HCT116 (cell line): ENCODE measurements around the gene WNT3A. TPM values are rescaled to one million over a fixed set of nuclear protein-coding genes. Genes with fewer than 3 reads are reported as not detected.

Experiments
- ATAC-seq: fragments of 200-7000 bp; cut with Tn5 transposase; 2 replicates; pipeline ENCODE4 v1.9.1; 2020; ENCODE audit warnings: mild to moderate bottlenecking, moderate library complexity
- BruUV-seq: library from RNA; stranded (reverse); fragments of 400-500 nt; replicated peaks from 2 replicates; lab custom pipeline; 2021; lab: Mats Ljungman, UMichigan
- CTCF ChIA-PET: fragments of 300-600 bp; sonication (Branson Sonifier 250); formaldehyde crosslinking; loops from one replicate; lab custom pipeline; 2021; ENCODE audit warnings: antibody characterized with exemption; lab: Charles Lee
- POLR2A ChIA-PET: fragments of 300-600, 350-600 bp; sonication (Branson Sonifier 250); formaldehyde crosslinking; loops from one replicate; lab custom pipeline; 2021; ENCODE audit warnings: antibody characterized with exemption; lab: Charles Lee
- RAD21 ChIA-PET, 2 experiments: fragments of 300-600 bp; sonication (Branson Sonifier 250); formaldehyde crosslinking; loops; one replicate each; lab custom pipeline; 2023; ENCODE audit warnings: low total read pairs in 2 of 2; ENCODE audit not compliant: uncharacterized antibody in 2 of 2, unreplicated experiment in 2 of 2, low non-redundant PET in 1 of 2; lab: Charles Lee
- DNase-seq: peaks from one replicate; pipeline ENCODE4 v3.0.0-alpha.2; 2010; ENCODE audit warnings: low read depth, low spot score
- H2AFZ ChIP-seq: fragments of 200-600 bp; shearing (Covaris generic), sonication (generic); 2 replicates; pipeline ENCODE4 v1.6.1; 2017; ENCODE audit warnings: low read depth, mixed run types, mixed read lengths, antibody characterized with exemption, low read length; ENCODE audit not compliant: poor library complexity, severe bottlenecking
- H3K27ac ChIP-seq: 2 replicates; pipeline ENCODE4 v1.5.1; 2012; ENCODE audit warnings: low read depth, low read length
- H3K27me3 ChIP-seq: fragments of 200-600 bp; sonication (generic); 2 replicates; pipeline ENCODE4 v1.6.1; 2016; ENCODE audit warnings: mixed run types, low read length, mixed read lengths; ENCODE audit not compliant: insufficient read depth
- H3K36me3 ChIP-seq, 2 experiments: fragments of 200-500 bp in 1 of 2; fragments of 200-600 bp in 1 of 2; sonication (Bioruptor generic) in 1 of 2; sonication (generic) in 1 of 2; 2 replicates each; pipeline versions ENCODE4 v1.5.1 to v1.6.1; 2014 to 2016; ENCODE audit warnings: low read length in 2 of 2, inconsistent platforms in 1 of 2, mixed read lengths in 1 of 2, mixed run types in 1 of 2; ENCODE audit not compliant: insufficient read depth in 2 of 2, control insufficient read depth in 1 of 2
- H3K4me1 ChIP-seq, 2 experiments: fragments of 200-600 bp in 1 of 2; sonication (generic) in 1 of 2; 2 replicates each; pipeline versions ENCODE4 v1.5.1 to v1.6.1; 2012 to 2017; ENCODE audit warnings: low read length in 2 of 2, inconsistent platforms in 1 of 2, mild to moderate bottlenecking in 1 of 2, mixed read lengths in 1 of 2, mixed run types in 1 of 2, moderate library complexity in 1 of 2; ENCODE audit not compliant: insufficient read depth in 2 of 2, control insufficient read depth in 1 of 2
- H3K4me2 ChIP-seq: fragments of 200-600 bp; sonication (generic); 2 replicates; pipeline ENCODE4 v1.6.1; 2017; ENCODE audit warnings: mixed run types, low read length, mixed read lengths
- H3K4me3 ChIP-seq, 2 experiments: fragments of 200-600 bp in 1 of 2; sonication (generic) in 1 of 2; replicated peaks in 1 of 2; 2 replicates each; pipeline ENCODE4 v1.5.1; 2011 to 2016; ENCODE audit warnings: low read length in 2 of 2, control low read depth in 1 of 2, low read depth in 1 of 2, mild to moderate bottlenecking in 1 of 2, mixed read lengths in 1 of 2, mixed run types in 1 of 2
- H3K79me2 ChIP-seq: fragments of 200-600 bp; sonication (generic); 2 replicates; pipeline ENCODE4 v1.6.1; 2017; ENCODE audit warnings: mild to moderate bottlenecking, mixed run types, low read length, moderate library complexity, mixed read lengths; ENCODE audit not compliant: insufficient read depth
- H3K9ac ChIP-seq: fragments of 200-600 bp; sonication (generic); 2 replicates; pipeline ENCODE4 v1.6.1; 2016; ENCODE audit warnings: low read length, mixed read lengths
- H3K9me2 ChIP-seq: fragments of 200-600 bp; sonication (generic), shearing (Covaris generic); 2 replicates; pipeline ENCODE4 v1.6.1; 2017; ENCODE audit warnings: mixed run types, mild to moderate bottlenecking, moderate library complexity; ENCODE audit not compliant: insufficient read depth
- H3K9me3 ChIP-seq, 2 experiments: fragments of 200-500 bp in 1 of 2; fragments of 200-600 bp in 1 of 2; sonication (Bioruptor generic) in 1 of 2; sonication (generic) in 1 of 2; 2 replicates each; pipeline ENCODE4 v1.6.1; 2014 to 2017; ENCODE audit warnings: low read length in 2 of 2, mixed read lengths in 2 of 2, inconsistent platforms in 1 of 2, low read depth in 1 of 2, mild to moderate bottlenecking in 1 of 2, mixed run types in 1 of 2, moderate library complexity in 1 of 2; ENCODE audit not compliant: control insufficient read depth in 1 of 2, insufficient read depth in 1 of 2
- H4K20me1 ChIP-seq: fragments of 200-600 bp; sonication (generic), shearing (Covaris generic); 2 replicates; pipeline ENCODE4 v1.6.1; 2017; ENCODE audit warnings: mixed run types, mild to moderate bottlenecking, moderate library complexity; ENCODE audit not compliant: insufficient read depth
- ATF3 ChIP-seq: IDR thresholded peaks from 2 replicates; pipeline ENCODE4 v1.6.1; 2012
- CBX3 ChIP-seq: IDR thresholded peaks from 2 replicates; pipeline ENCODE4 v1.6.1; 2012; ENCODE audit warnings: low read depth
- CEBPB ChIP-seq: IDR thresholded peaks from 2 replicates; pipeline ENCODE4 v1.6.1; 2012; ENCODE audit warnings: low read depth
- CTCF ChIP-seq, 3 experiments: fragments of 200-600 bp in 1 of 3; sonication (generic) in 1 of 3; IDR thresholded peaks in 2 of 3; conservative IDR thresholded peaks in 1 of 3; 2 replicates each; pipeline ENCODE4 v1.5.1; 2012 to 2017; ENCODE audit warnings: low read depth in 2 of 3, low read length in 2 of 3, antibody characterized with exemption in 1 of 3, borderline replicate concordance in 1 of 3, control low read depth in 1 of 3, mild to moderate bottlenecking in 1 of 3, mixed read lengths in 1 of 3, mixed run types in 1 of 3, moderate library complexity in 1 of 3; ENCODE audit not compliant: insufficient read depth in 1 of 3
- EGR1 ChIP-seq: IDR thresholded peaks from 2 replicates; pipeline ENCODE4 v1.6.1; 2012; ENCODE audit warnings: low read depth
- ELF1 ChIP-seq: IDR thresholded peaks from 2 replicates; pipeline ENCODE4 v1.6.1; 2012; ENCODE audit warnings: low read depth, borderline replicate concordance
- EZH2 ChIP-seq: fragments of 200-600 bp; sonication (generic); IDR thresholded peaks from 2 replicates; pipeline ENCODE4 v1.6.1; 2017; ENCODE audit warnings: antibody characterized with exemption, mixed run types
- EZH2phosphoT487 ChIP-seq: fragments of 200-600 bp; IDR thresholded peaks from 2 replicates; pipeline ENCODE4 v1.6.1; 2018; ENCODE audit warnings: antibody characterized with exemption, borderline replicate concordance
- FOSL1 ChIP-seq: IDR thresholded peaks from 2 replicates; pipeline ENCODE4 v1.6.1; 2012; ENCODE audit warnings: low read depth
- JUND ChIP-seq: IDR thresholded peaks from 2 replicates; pipeline ENCODE4 v1.6.1; 2012
- MAX ChIP-seq: IDR thresholded peaks from 2 replicates; pipeline ENCODE4 v1.6.1; 2012
- POLR2A ChIP-seq: IDR thresholded peaks from 2 replicates; pipeline ENCODE4 v1.7.0; 2011; ENCODE audit warnings: borderline replicate concordance; ENCODE audit not compliant: insufficient read depth, insufficient read length; ENCODE audit errors: extremely low read depth
- POLR2AphosphoS5 ChIP-seq: IDR thresholded peaks from 2 replicates; pipeline ENCODE4 v1.6.1; 2011; ENCODE audit warnings: mild to moderate bottlenecking, low read depth, low read length, moderate library complexity
- SP1 ChIP-seq: IDR thresholded peaks from 2 replicates; pipeline ENCODE4 v1.6.1; 2012; ENCODE audit warnings: low read depth
- SRF ChIP-seq: IDR thresholded peaks from 2 replicates; pipeline ENCODE4 v1.6.1; 2012; ENCODE audit warnings: low read depth
- TCF7L2 ChIP-seq: IDR thresholded peaks from 2 replicates; pipeline ENCODE4 v1.7.0; 2011; ENCODE audit warnings: borderline replicate concordance, inconsistent platforms; ENCODE audit not compliant: insufficient read depth, insufficient read length; ENCODE audit errors: extremely low read depth
- YY1 ChIP-seq: IDR thresholded peaks from 2 replicates; pipeline ENCODE4 v1.6.1; 2011; ENCODE audit warnings: low read length, low read depth, moderate library complexity, mild to moderate bottlenecking; ENCODE audit not compliant: insufficient replicate concordance; ENCODE audit errors: extremely low read depth
- ZBTB33 ChIP-seq: IDR thresholded peaks from 2 replicates; pipeline ENCODE4 v1.6.1; 2011; ENCODE audit warnings: mild to moderate bottlenecking, low read length, moderate library complexity; ENCODE audit not compliant: insufficient replicate concordance; ENCODE audit errors: extremely low read depth
- ZNF274 ChIP-seq: fragments of 200-500 bp; sonication (Bioruptor generic); IDR thresholded peaks from 2 replicates; pipeline ENCODE4 v1.6.1; 2014; ENCODE audit warnings: mild to moderate bottlenecking, low read depth, low read length, inconsistent platforms
- intact Hi-C: fragments of 100-400 bp; cut with micrococcal nuclease; formaldehyde crosslinking; loops from 2 replicates; pipeline ENCODE4 v1.10.0; 2022
- total RNA-seq: library from RNA; stranded (reverse); gene quantifications from one replicate; pipeline ENCODE4 v1.2.1, GENCODE V29; 2021; ENCODE audit not compliant: unreplicated experiment

WNT3A gene
- total RNA-seq, 1 experiment from 2014 or later, result 3.7 TPM

- TF ChIP-seq FOSL1 (no peak), JUND (no peak), EZH2phosphoT487 (no peak), CTCF (IDR thresholded peaks at IDR 0.05 in 2 of 3, conservative IDR thresholded peaks at IDR 0.05 in 1 of 3; ENCODE audit: borderline replicate concordance in 1 of 3, insufficient read depth in 1 of 3, low read depth in 2 of 3, low read length in 2 of 3) (no peak), CEBPB (no peak), YY1 (no peak), POLR2A (no peak), EZH2 (no peak), SP1 (no peak), ATF3 (no peak), ELF1 (no peak), TCF7L2 (no peak), SRF (no peak), MAX (no peak), POLR2AphosphoS5 (no peak), ZBTB33 (no peak), CBX3 (no peak), ZNF274 (no peak), EGR1 (no peak)
Observed at GRCh38 chr1:228012555-228012954, 5.8 kb downstream of the WNT3A start.

More at GRCh38 chr1:228012555-228012954, 5.8 kb downstream of the WNT3A start:
- no TSS peak for BruUV-seq
- POLR2A ChIA-PET, result no interaction called here
- H3K4me3 ChIP-seq, result no peak overlapping the region
- no peaks in the 10 kb centered on the region for H3K27me3 ChIP-seq
- H3K4me1 ChIP-seq, result peaks cover 0 to 4% of the 10 kb centered on the region in 2 experiments; a peak in 1 of 4 replicates
- H2AFZ ChIP-seq, result no peak overlapping the region
- no peak for DNase-seq
- ATAC-seq, result no peak
- no peaks in the 10 kb centered on the region for H3K79me2 ChIP-seq
- H3K9me2 ChIP-seq, result no peaks in the 10 kb centered on the region
- H3K36me3 ChIP-seq, result no peaks in the 10 kb centered on the region
- RAD21 ChIA-PET, result no interaction called here
- H3K27ac ChIP-seq, result no peak overlapping the region
- intact Hi-C loops, result no loop called here
- H3K9ac ChIP-seq, result no peak overlapping the region
- no peaks in the 10 kb centered on the region for H4K20me1 ChIP-seq
- CTCF ChIA-PET, result no interaction called here
- H3K4me2 ChIP-seq, result no peak overlapping the region
- no peaks in the 10 kb centered on the region for H3K9me3 ChIP-seq
